H1 (cell line): Measurements from ENCODE around the gene CHCHD6. TPM values are rescaled to one million over a fixed set of nuclear protein-coding genes. Genes with fewer than 3 reads are reported as not detected.

Experiments
- CTCF ChIA-PET: fragments of 300-600 bp; sonication (Branson Sonifier 250); formaldehyde crosslinking; loops from one replicate; lab custom pipeline; 2021; ENCODE audit not compliant: partially characterized antibody; lab: Charles Lee
- POLR2A ChIA-PET: fragments of 300-600 bp; sonication (Branson Sonifier 250); formaldehyde crosslinking; loops from one replicate; lab custom pipeline; 2021; ENCODE audit warnings: inconsistent platforms; ENCODE audit not compliant: partially characterized antibody; lab: Charles Lee
- DNase-seq, 2 experiments: peaks; one replicate each; pipeline versions ENCODE4 v3.0.0 to v3.0.0-alpha.2; 2010 to 2022; ENCODE audit warnings: low spot score in 2 of 2, low read depth in 1 of 2, mixed read lengths in 1 of 2
- FAIRE-seq: peaks from 2 replicates; lab custom pipeline; 2011; peaks lifted over from hg19 to GRCh38; lab: Jason Lieb, UNC
- H2AFZ ChIP-seq: 2 replicates; pipeline ENCODE4 v1.8.1; 2012; ENCODE audit warnings: low read length, inconsistent platforms
- H2AK5ac ChIP-seq: 2 replicates; pipeline ENCODE4 v1.6.1; 2013; ENCODE audit warnings: low read depth, low read length
- H2BK120ac ChIP-seq: replicated peaks from 2 replicates; pipeline ENCODE3; 2013; ENCODE audit warnings: low read depth, low read length, inconsistent platforms
- H2BK12ac ChIP-seq: 2 replicates; pipeline ENCODE4 v1.6.1; 2013; ENCODE audit warnings: low read depth, low read length
- H2BK15ac ChIP-seq: 2 replicates; pipeline ENCODE4 v1.6.1; 2013; ENCODE audit warnings: low read length
- H2BK20ac ChIP-seq: 2 replicates; pipeline ENCODE4 v1.6.1; 2013; ENCODE audit warnings: low read length
- H2BK5ac ChIP-seq: 2 replicates; pipeline ENCODE4 v1.6.1; 2013; ENCODE audit warnings: low read depth, low read length
- H3K14ac ChIP-seq: 2 replicates; pipeline ENCODE4 v1.6.1; 2013; ENCODE audit warnings: inconsistent platforms; ENCODE audit not compliant: insufficient read length
- H3K18ac ChIP-seq: 2 replicates; pipeline ENCODE4 v1.6.1; 2013; ENCODE audit warnings: low read length; ENCODE audit errors: extremely low read depth
- H3K23ac ChIP-seq: 2 replicates; pipeline ENCODE4 v1.6.1; 2013; ENCODE audit warnings: inconsistent platforms; ENCODE audit not compliant: insufficient read length
- H3K23me2 ChIP-seq: 2 replicates; pipeline ENCODE4 v1.6.1; 2013; ENCODE audit warnings: low read depth, low read length
- H3K27ac ChIP-seq: 2 replicates; pipeline ENCODE4 v1.6.1; 2011; ENCODE audit warnings: low read depth, low read length, inconsistent platforms
- H3K27me3 ChIP-seq, 4 experiments: replicated peaks in 1 of 4; 1 replicate in 1 of 4; 2 replicates in 3 of 4; pipeline versions ENCODE4 v1.6.1 to v1.8.1; 2011 to 2013; ENCODE audit warnings: low read length in 3 of 4, mild to moderate bottlenecking in 3 of 4, inconsistent platforms in 2 of 4, mixed read lengths in 2 of 4, moderate library complexity in 1 of 4; ENCODE audit not compliant: control insufficient read depth in 3 of 4, insufficient read depth in 3 of 4; ENCODE audit errors: extremely low read depth in 1 of 4
- H3K36me3 ChIP-seq, 4 experiments: 2 replicates each; pipeline versions ENCODE4 v1.6.1 to v1.8.1; 2011 to 2013; ENCODE audit warnings: mild to moderate bottlenecking in 4 of 4, low read length in 3 of 4, moderate library complexity in 2 of 4, control low read depth in 1 of 4, inconsistent platforms in 1 of 4; ENCODE audit not compliant: insufficient read depth in 4 of 4, control insufficient read depth in 2 of 4
- H3K4ac ChIP-seq: replicated peaks from 2 replicates; pipeline ENCODE3; 2013; ENCODE audit warnings: low read length, low read depth, mixed read lengths, inconsistent platforms; ENCODE audit not compliant: insufficient read length
- H3K4me1 ChIP-seq, 4 experiments: replicated peaks in 1 of 4; 1 replicate in 1 of 4; 2 replicates in 3 of 4; pipeline versions ENCODE4 v1.6.1 to v1.8.1; 2011 to 2013; ENCODE audit warnings: low read length in 3 of 4, inconsistent platforms in 2 of 4, mixed read lengths in 1 of 4; ENCODE audit not compliant: insufficient read depth in 4 of 4, control insufficient read depth in 3 of 4
- H3K4me2 ChIP-seq, 2 experiments: 2 replicates each; pipeline versions ENCODE4 v1.6.1 to v1.8.1; 2011 to 2013; ENCODE audit warnings: low read depth in 2 of 2, low read length in 2 of 2, control low read depth in 1 of 2, inconsistent platforms in 1 of 2, mild to moderate bottlenecking in 1 of 2; ENCODE audit not compliant: insufficient read depth in 1 of 2
- H3K4me3 ChIP-seq, 4 experiments: fragments of 200-600, 300-600 bp in 1 of 4; sonication (generic), shearing (Covaris generic), sonication (Bioruptor Twin) in 1 of 4; 2 replicates each; pipeline versions ENCODE4 v1.5.1 to v1.8.1; 2011 to 2016; ENCODE audit warnings: low read length in 4 of 4, low read depth in 3 of 4, control low read depth in 2 of 4, inconsistent platforms in 2 of 4, mild to moderate bottlenecking in 2 of 4, mixed read lengths in 1 of 4, moderate library complexity in 1 of 4; ENCODE audit not compliant: insufficient read depth in 2 of 4; ENCODE audit errors: extremely low read depth in 1 of 4
- H3K56ac ChIP-seq: replicated peaks from 2 replicates; pipeline ENCODE3; 2013; ENCODE audit warnings: low read depth, mild to moderate bottlenecking, mixed read lengths, low read length, inconsistent platforms; ENCODE audit not compliant: insufficient read length
- H3K79me1 ChIP-seq: 2 replicates; pipeline ENCODE4 v1.6.1; 2013; ENCODE audit warnings: low read depth, low read length, control low read depth
- H3K79me2 ChIP-seq, 2 experiments: 2 replicates each; pipeline versions ENCODE4 v1.6.1 to v1.8.1; 2012 to 2013; ENCODE audit warnings: low read length in 2 of 2, mild to moderate bottlenecking in 2 of 2, inconsistent platforms in 1 of 2; ENCODE audit not compliant: insufficient read depth in 2 of 2, control insufficient read depth in 1 of 2
- H3K9ac ChIP-seq, 4 experiments: replicated peaks in 1 of 4; 1 replicate in 1 of 4; 2 replicates in 3 of 4; pipeline versions ENCODE4 v1.6.1 to v1.8.1; 2011 to 2013; ENCODE audit warnings: low read depth in 3 of 4, low read length in 3 of 4, control low read depth in 2 of 4, mild to moderate bottlenecking in 2 of 4, moderate library complexity in 2 of 4, inconsistent platforms in 1 of 4; ENCODE audit errors: extremely low read depth in 1 of 4
- H3K9me3 ChIP-seq, 2 experiments: 2 replicates each; pipeline versions ENCODE4 v1.6.1 to v1.8.1; 2012 to 2013; ENCODE audit warnings: mild to moderate bottlenecking in 2 of 2, moderate library complexity in 2 of 2, control low read depth in 1 of 2, inconsistent platforms in 1 of 2, low read depth in 1 of 2, low read length in 1 of 2, mixed read lengths in 1 of 2; ENCODE audit not compliant: insufficient read depth in 2 of 2
- H4K20me1 ChIP-seq, 2 experiments: replicated peaks in 1 of 2; 2 replicates each; pipeline versions ENCODE3 to v1.8.1; 2011 to 2013; ENCODE audit warnings: inconsistent platforms in 2 of 2, low read length in 2 of 2, mild to moderate bottlenecking in 1 of 2; ENCODE audit not compliant: insufficient read depth in 2 of 2, control insufficient read depth in 1 of 2
- H4K5ac ChIP-seq: 2 replicates; pipeline ENCODE4 v1.6.1; 2013; ENCODE audit warnings: low read length, low read depth, mixed read lengths, inconsistent platforms; ENCODE audit not compliant: insufficient read length
- H4K8ac ChIP-seq: 2 replicates; pipeline ENCODE4 v1.8.0; 2013; ENCODE audit warnings: mild to moderate bottlenecking, moderate library complexity, low read length, inconsistent platforms; ENCODE audit not compliant: insufficient read depth; ENCODE audit errors: extremely low read depth
- H4K91ac ChIP-seq: replicated peaks from 2 replicates; pipeline ENCODE3; 2013; ENCODE audit warnings: low read length, mixed read lengths, inconsistent platforms; ENCODE audit not compliant: insufficient read length
- WGBS, 2 experiments: shearing (Covaris generic) in 1 of 2; methylation state at CpG; one replicate each; pipeline versions ENCODE4 v1.1.6 to v1.1.7; 2013 to 2015; ENCODE audit warnings: low lambda C conversion rate in 2 of 2, mixed read lengths in 2 of 2, inconsistent platforms in 1 of 2, low coverage in 1 of 2, missing lambda C conversion rate in 1 of 2; ENCODE audit not compliant: insufficient replicate concordance in 2 of 2, insufficient coverage in 1 of 2, insufficient read length in 1 of 2; ENCODE audit errors: extremely low coverage in 1 of 2, missing lambda C conversion rate in 1 of 2; 5-methylcytosine and 5-hydroxymethylcytosine counted together
- polyA plus RNA-seq, 7 experiments: library from polyadenylated mRNA; depleted of rRNA in 3 of 7; stranded (reverse) in 5 of 7; unstranded in 2 of 7; fragments of >200 nt in 5 of 7; fragments of 200-250 nt in 2 of 7; gene quantifications; 1 replicate in 5 of 7; 2 replicates in 1 of 7; 4 replicates in 1 of 7; pipeline versions ENCODE4 v1.2.1 to v1.2.3, GENCODE V29; 2011 to 2013; ENCODE audit warnings: missing spikeins in 2 of 7, mixed read lengths in 2 of 7
- total RNA-seq: library from RNA; stranded (reverse); fragmentation: NEBNext Ultra II Directional; extraction: Animal tissue kit (Norgen Biotek cat#: 25700); gene quantifications from 2 replicates; pipeline ENCODE4 v1.2.1, GENCODE V29; 2021

CHCHD6 gene
- total and polyA plus RNA-seq, 2 of the 8 experiments (the other 6 are each of a cell fraction or from before 2014, with no cell fraction given): 32.4 to 37.6 TPM

GRCh38 chr3:126672741-126673140 lies 31.3 kb upstream of the CHCHD6 start:
- Histone ChIP-seq H2BK12ac (no peak overlapping the region), H3K56ac (no peak overlapping the region), H3K18ac (no peak overlapping the region), H4K5ac (no peak overlapping the region), H3K79me2 (no peaks in the 10 kb centered on the region), H3K27me3 (peaks cover 0 to 2% (median 0%) of the 10 kb centered on the region in 4 experiments; a peak in 2 of 7 replicates), H3K23ac (no peak overlapping the region), H3K27ac (no peak overlapping the region), H2BK20ac (no peak overlapping the region), H4K8ac (no peak overlapping the region), H3K4me3 (no peak overlapping the region), H3K9me3 (peaks cover 0 to 7% of the 10 kb centered on the region in 2 experiments; a peak in 2 of 4 replicates), H3K4me1 (no peaks in the 10 kb centered on the region; a peak in 1 of 7 replicates), H4K91ac (no peak overlapping the region), H2BK120ac (no peak overlapping the region), H3K14ac (no peak overlapping the region), H3K4me2 (no peak overlapping the region), H2AFZ (no peak overlapping the region), H2BK15ac (no peak overlapping the region), H3K4ac (no peak overlapping the region), H3K79me1 (no peaks in the 10 kb centered on the region), H2BK5ac (no peak overlapping the region), H3K9ac (no peak overlapping the region), H2AK5ac (no peak overlapping the region), H3K23me2 (no peaks in the 10 kb centered on the region), H3K36me3 (no peaks in the 10 kb centered on the region), H4K20me1 (no peaks in the 10 kb centered on the region)
- peak in 1 of 2 experiments; percentile 20 for DNase-seq
- POLR2A ChIA-PET: interaction anchor here (1.5 kb wide), 1 partner anchor 12 kb away, joined by 3 read pairs; no protein-coding TSS in a partner anchor
- CTCF ChIA-PET: interaction anchor here (1.6 kb wide), 1 partner anchor 12 kb away, joined by 9 read pairs; no protein-coding TSS in a partner anchor
- WGBS, 2 experiments: 94% methylated on average over 6 of the region's 6 CpGs; no CpG with 5 or more reads in 1 of the 2 experiments
- FAIRE-seq: no peak
